Activated CD4-positive, alpha-beta T cell treated with anti-CD3 and anti-CD28 coated beads, Interleukin-2, amount 10 ng/mL, durations not matched to agents 24 days and 14 days (primary cell): ENCODE results near the gene SATB1. TPM values are rescaled to one million over a fixed set of nuclear protein-coding genes. Genes with fewer than 3 reads are reported as not detected.
"Not testable (repeated sequence)": the region's sequence is repeated elsewhere in the genome, so short reads cannot be mapped to it uniquely, and the experiment has no call there.

Source experiments
- DNase-seq: peaks from one replicate; pipeline ENCODE4 v3.0.0; 2022
- H3K27ac Mint-ChIP-seq: one replicate; pipeline ENCODE4 v1.8.0; 2022; ENCODE audit warnings: mild to moderate bottlenecking, mixed read lengths
- H3K27me3 Mint-ChIP-seq: one replicate; pipeline ENCODE4 v1.8.0; 2022; ENCODE audit warnings: mixed read lengths
- H3K36me3 Mint-ChIP-seq: one replicate; pipeline ENCODE4 v1.8.0; 2022; ENCODE audit warnings: low read depth, mild to moderate bottlenecking, mixed read lengths
- H3K4me1 Mint-ChIP-seq: one replicate; pipeline ENCODE4 v1.8.0; 2021; ENCODE audit warnings: mixed read lengths
- H3K4me3 Mint-ChIP-seq: one replicate; pipeline ENCODE4 v1.8.0; 2022; ENCODE audit warnings: mild to moderate bottlenecking, moderate library complexity, mixed read lengths
- H3K9me3 Mint-ChIP-seq: one replicate; pipeline ENCODE4 v1.8.0; 2021; ENCODE audit warnings: mixed read lengths
- intact Hi-C: fragments of 100-400 bp; cut with micrococcal nuclease; formaldehyde crosslinking; loops from one replicate; pipeline ENCODE4 v1.15.1; 2023
- total RNA-seq: library from RNA; stranded (reverse); gene quantifications from 2 replicates; pipeline ENCODE4 v1.2.3, GENCODE V29; 2022

Gene SATB1
- 561 and 571 TPM in 2 replicates for total RNA-seq

- intact Hi-C loops = loop anchor here (1.0 to 5.0 kb wide), 2 partner anchors 19 to 562 kb away; no protein-coding TSS in a partner anchor
- H3K9me3 Mint-ChIP-seq = no peaks in the 10 kb centered on the region
- H3K27ac Mint-ChIP-seq = peak within 1 kb of the TSS; percentile 98
- H3K4me3 Mint-ChIP-seq = peak within 1 kb of the TSS; percentile 83
- H3K4me1 Mint-ChIP-seq = peaks cover 55% of the 10 kb centered on the region
- DNase-seq = peak; percentile 91
- H3K36me3 Mint-ChIP-seq = peaks cover 79% of the 10 kb centered on the region
- peaks cover 2% of the 10 kb centered on the region for H3K27me3 Mint-ChIP-seq
Measured at GRCh38 chr3:18424729-18425640, at the start of gene SATB1. Gene SATB1, minus strand, starts transcription at chr3:18425339. Its CDS starts 4,372 bp downstream, at chr3:18420967.

GRCh38 chr3:18474202-18474601 is 49.1 kb upstream of the SATB1 start:
- peaks cover 14% of the 10 kb centered on the region for H3K9me3 Mint-ChIP-seq
- H3K4me1 Mint-ChIP-seq = peaks cover 7% of the 10 kb centered on the region
- H3K4me3 Mint-ChIP-seq = no peak overlapping the region
- H3K27me3 Mint-ChIP-seq = no peaks in the 10 kb centered on the region
- intact Hi-C loops = no loop called here
- DNase-seq = no peak
- H3K27ac Mint-ChIP-seq = no peak overlapping the region
- peaks cover 62% of the 10 kb centered on the region for H3K36me3 Mint-ChIP-seq

- H3K9me3 Mint-ChIP-seq = peaks cover 23% of the 10 kb centered on the region
- intact Hi-C loops = no loop called here
- H3K36me3 Mint-ChIP-seq = peaks cover 80% of the 10 kb centered on the region
- no peak overlapping the region for H3K27ac Mint-ChIP-seq
- H3K4me1 Mint-ChIP-seq = peaks cover 10% of the 10 kb centered on the region
- H3K4me3 Mint-ChIP-seq = no peak overlapping the region
- DNase-seq = no peak
- H3K27me3 Mint-ChIP-seq = no peaks in the 10 kb centered on the region
Measured at GRCh38 chr3:18469775-18470174, 44.6 kb upstream of the SATB1 start.

DNA sequence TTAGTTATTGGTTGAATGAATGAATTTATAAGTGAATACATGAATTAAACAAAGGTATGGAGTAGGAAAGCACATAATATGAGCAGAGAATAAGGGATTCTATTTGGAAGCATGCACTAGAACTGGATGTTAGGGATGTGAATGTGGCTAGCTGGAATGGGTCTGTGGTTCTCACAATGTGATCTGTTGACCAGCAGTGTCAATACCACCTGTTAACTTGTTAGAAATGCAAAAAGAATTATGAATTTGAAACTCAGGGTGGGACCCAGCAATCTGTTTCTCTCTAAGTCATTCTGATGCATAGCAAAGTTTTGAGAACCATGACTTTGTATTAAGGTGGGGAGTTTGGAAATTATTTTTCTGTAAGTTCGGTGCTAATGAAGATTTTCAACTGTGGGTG is 41.0 kb upstream of the SATB1 start:
- no peaks in the 10 kb centered on the region for H3K27me3 Mint-ChIP-seq
- no peak overlapping the region for H3K4me3 Mint-ChIP-seq
- no peak for DNase-seq
- H3K9me3 Mint-ChIP-seq = peaks cover 17% of the 10 kb centered on the region
- H3K4me1 Mint-ChIP-seq = peaks cover 9% of the 10 kb centered on the region
- H3K36me3 Mint-ChIP-seq = peaks cover 79% of the 10 kb centered on the region
- H3K27ac Mint-ChIP-seq = no peak overlapping the region
- intact Hi-C loops = no loop called here

GRCh38 chr3:18454766-18455165 is 29.6 kb upstream of the SATB1 start:
- H3K27me3 Mint-ChIP-seq = no peaks in the 10 kb centered on the region
- H3K4me3 Mint-ChIP-seq = no peak overlapping the region
- peaks cover 77% of the 10 kb centered on the region for H3K36me3 Mint-ChIP-seq
- no peak overlapping the region for H3K27ac Mint-ChIP-seq
- H3K9me3 Mint-ChIP-seq = peaks cover 32% of the 10 kb centered on the region
- intact Hi-C loops = no loop called here
- DNase-seq = no peak
- H3K4me1 Mint-ChIP-seq = peaks cover 43% of the 10 kb centered on the region

DNA sequence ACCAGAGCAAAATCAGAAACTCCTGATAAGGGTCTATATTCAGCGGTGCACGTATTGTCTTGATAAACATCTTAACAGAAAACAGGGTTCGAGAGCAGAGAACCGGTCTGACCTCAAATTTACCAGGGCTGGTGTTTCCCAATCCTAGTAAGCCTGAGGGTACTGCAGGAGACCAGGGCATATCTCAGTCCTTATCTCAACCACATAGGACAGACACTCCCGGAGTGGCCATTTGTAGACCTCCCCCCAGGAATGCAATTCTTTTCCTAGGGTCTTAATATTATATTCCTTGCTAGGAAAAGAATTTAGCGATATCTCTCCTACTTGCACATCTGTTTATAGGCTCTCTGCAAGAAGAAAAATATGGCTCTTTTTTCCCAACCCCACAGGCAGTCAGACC is 24.5 kb upstream of the SATB1 start:
- Mint-ChIP-seq H3K9me3 (peaks cover 22% of the 10 kb centered on the region), H3K4me3 (peak overlapping the region; percentile 73), H3K36me3 (peaks cover 80% of the 10 kb centered on the region), H3K4me1 (peaks cover 49% of the 10 kb centered on the region)
- H3K27me3 Mint-ChIP-seq, H3K27ac Mint-ChIP-seq: not testable (repeated sequence)
- intact Hi-C loops = loop anchor here (5.0 kb wide), 1 partner anchor 53 kb away; no protein-coding TSS in a partner anchor
- peak; percentile 56 for DNase-seq

DNA sequence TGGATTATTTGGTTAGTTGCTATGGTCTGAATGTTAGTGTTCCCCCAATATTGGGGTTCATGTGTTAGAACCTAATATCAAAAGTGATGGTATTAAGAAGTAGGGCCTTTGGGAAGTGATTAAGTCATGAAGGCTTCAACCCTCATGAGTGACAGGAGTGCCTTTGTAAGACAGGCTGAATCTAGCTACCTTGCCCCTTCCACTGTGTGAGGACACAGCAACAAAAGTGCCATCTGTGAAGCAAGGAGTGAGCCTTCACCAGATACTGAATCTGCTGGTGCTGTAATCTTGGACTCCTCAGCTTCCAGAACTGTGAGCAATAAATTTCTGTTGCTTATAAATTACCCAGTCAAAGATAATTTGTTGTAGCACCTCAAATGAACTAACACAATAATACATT is 22.6 kb upstream of the SATB1 start:
- intact Hi-C loops = loop anchor here (5.0 kb wide), 1 partner anchor 55 kb away; no protein-coding TSS in a partner anchor
- H3K4me1 Mint-ChIP-seq = peaks cover 39% of the 10 kb centered on the region
- no peaks in the 10 kb centered on the region for H3K27me3 Mint-ChIP-seq
- H3K9me3 Mint-ChIP-seq = peaks cover 10% of the 10 kb centered on the region
- peak overlapping the region; percentile 98 for H3K27ac Mint-ChIP-seq
- H3K36me3 Mint-ChIP-seq = peaks cover 80% of the 10 kb centered on the region
- peak; percentile 64 for DNase-seq
- peak overlapping the region; percentile 96 for H3K4me3 Mint-ChIP-seq

- H3K9me3 Mint-ChIP-seq = peaks cover 10% of the 10 kb centered on the region
- H3K36me3 Mint-ChIP-seq = peaks cover 81% of the 10 kb centered on the region
- no peaks in the 10 kb centered on the region for H3K27me3 Mint-ChIP-seq
- intact Hi-C loops = loop anchor here (5.0 kb wide), 1 partner anchor 56 kb away; no protein-coding TSS in a partner anchor
- peak; percentile 62 for DNase-seq
- peak overlapping the region; percentile 98 for H3K27ac Mint-ChIP-seq
- H3K4me1 Mint-ChIP-seq = peaks cover 34% of the 10 kb centered on the region
- peak overlapping the region; percentile 96 for H3K4me3 Mint-ChIP-seq
Measured at GRCh38 chr3:18446149-18446825, 21.1 kb upstream of the SATB1 start.

DNA sequence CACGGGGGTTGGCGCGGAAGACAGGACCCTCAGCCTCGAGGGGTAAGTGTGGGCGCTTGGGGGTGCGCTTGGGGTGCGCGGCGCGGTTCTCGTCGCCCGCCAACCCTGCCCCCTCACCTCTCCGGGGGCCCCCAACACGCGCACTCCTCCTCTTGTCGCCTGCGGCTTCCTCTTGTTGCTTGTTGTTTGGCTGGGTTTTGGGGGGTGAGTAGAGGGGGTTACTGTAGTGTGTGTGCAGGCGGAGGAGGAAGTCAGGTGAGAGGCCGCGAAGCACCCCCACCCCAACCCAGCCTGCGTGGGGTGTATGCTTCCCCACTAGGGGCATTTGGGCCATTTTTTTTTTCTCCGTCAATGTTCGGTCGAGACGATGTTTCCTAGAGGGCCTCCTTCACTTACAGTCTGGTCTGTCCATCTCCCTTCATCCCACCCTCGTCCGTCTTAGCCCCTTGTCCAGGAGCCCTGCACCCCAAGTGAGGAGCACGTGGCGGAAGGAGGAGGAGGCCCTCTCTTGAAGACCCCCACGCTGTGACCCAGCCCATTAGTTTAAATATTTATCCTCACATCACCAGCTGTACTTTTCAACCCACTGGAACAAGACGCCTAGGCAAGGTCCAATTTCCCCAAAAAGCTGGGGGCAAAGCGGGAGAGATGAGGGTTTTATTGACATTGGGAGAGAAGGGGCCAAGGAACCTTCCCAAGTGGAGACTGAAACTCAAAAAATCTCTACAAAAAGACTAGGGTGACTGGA is 20.4 kb upstream of the SATB1 start:
- peak; percentile 93 for DNase-seq
- Mint-ChIP-seq H3K27ac (peak overlapping the region; percentile 98), H3K4me1 (peaks cover 28% of the 10 kb centered on the region)

DNA sequence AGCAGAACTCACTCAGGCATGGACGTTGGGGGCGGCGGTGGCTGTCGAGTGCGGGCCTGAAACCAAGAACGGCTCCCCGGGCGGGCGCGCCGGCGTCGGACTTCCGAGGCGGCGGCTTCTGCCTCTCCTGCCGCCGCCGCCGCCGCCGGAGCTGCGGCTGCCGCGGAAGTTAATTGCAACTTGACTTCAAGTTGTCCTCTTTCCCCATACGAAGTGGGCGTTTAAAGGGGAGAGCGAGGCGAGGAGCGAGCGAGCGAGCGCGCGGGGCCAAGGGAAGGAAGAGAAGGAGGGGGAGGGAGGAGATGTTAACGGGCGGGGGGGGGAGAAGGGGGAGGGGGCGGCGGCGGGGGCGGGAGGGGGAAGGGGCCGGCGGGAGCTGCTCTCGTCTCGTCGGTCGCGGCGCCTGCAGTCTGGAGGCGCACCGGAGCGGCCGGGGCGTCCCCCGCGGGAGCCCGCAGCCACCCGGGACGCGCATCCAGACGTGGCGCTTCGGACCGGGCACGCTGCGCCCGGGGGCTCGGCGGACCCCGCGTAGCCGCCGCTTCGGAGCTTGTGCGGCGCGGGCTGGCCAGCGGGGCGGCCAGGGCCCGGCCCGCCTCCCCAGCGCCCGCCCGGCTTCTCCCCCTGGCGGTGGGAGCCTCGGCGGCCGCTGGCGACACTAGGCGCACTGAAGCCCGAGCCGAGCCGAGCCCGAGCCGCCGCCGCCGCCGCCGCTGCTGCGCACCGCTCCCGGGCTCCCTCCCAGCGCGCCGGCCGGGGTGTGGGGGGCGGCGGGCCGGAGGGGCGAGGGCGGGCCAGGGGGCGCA is 19.7 kb upstream of the SATB1 start:
- H3K9me3 Mint-ChIP-seq = peaks cover 4% of the 10 kb centered on the region
- peaks cover 27% of the 10 kb centered on the region for H3K4me1 Mint-ChIP-seq
- H3K36me3 Mint-ChIP-seq = peaks cover 83% of the 10 kb centered on the region
- intact Hi-C loops = loop anchor here (1.0 to 5.0 kb wide), 9 partner anchors 20 to 428 kb away; no protein-coding TSS in a partner anchor
- H3K27me3 Mint-ChIP-seq = no peaks in the 10 kb centered on the region
- peak overlapping the region; percentile 99 for H3K27ac Mint-ChIP-seq
- DNase-seq = peak; percentile 94
- peak overlapping the region; percentile 96 for H3K4me3 Mint-ChIP-seq

More for the DNA sequence above, 20.4 kb upstream of the SATB1 start:
- Mint-ChIP-seq H3K4me3 (peak overlapping the region; percentile 96), H3K27me3 (no peaks in the 10 kb centered on the region), H3K9me3 (peaks cover 5% of the 10 kb centered on the region), H3K36me3 (peaks cover 81% of the 10 kb centered on the region)
- intact Hi-C loops = loop anchor here (1.0 to 5.0 kb wide), 7 partner anchors 57 to 313 kb away; no protein-coding TSS in a partner anchor

GRCh38 chr3:18443665-18444594 is 18.8 kb upstream of the SATB1 start:
- Mint-ChIP-seq H3K9me3 (no peaks in the 10 kb centered on the region), H3K4me1 (peaks cover 29% of the 10 kb centered on the region), H3K36me3 (peaks cover 83% of the 10 kb centered on the region), H3K27ac (peak overlapping the region; percentile 99), H3K27me3 (no peaks in the 10 kb centered on the region), H3K4me3 (peak overlapping the region; percentile 88)
- DNase-seq = peak; percentile 79
- intact Hi-C loops = loop anchor here (1.0 to 5.0 kb wide), 3 partner anchors 20 to 428 kb away; no protein-coding TSS in a partner anchor
